OCI-LY7 (cell line): ENCODE data around the gene GNAZ. TPM values are rescaled to one million over a fixed set of nuclear protein-coding genes. Genes with fewer than 3 reads are reported as not detected.

ENCODE experiments used
- BruUV-seq: library from RNA; stranded (reverse); fragments of 400-500 nt; replicated peaks from 2 replicates; lab custom pipeline; 2021; lab: Mats Ljungman, UMichigan
- CTCF ChIA-PET: fragments of 300-600 bp; sonication (Branson Sonifier 250); formaldehyde crosslinking; loops from one replicate; lab custom pipeline; 2022; ENCODE audit warnings: antibody characterized with exemption; ENCODE audit not compliant: unreplicated experiment; lab: Charles Lee
- POLR2A ChIA-PET: fragments of 300-600 bp; sonication (Branson Sonifier 250); formaldehyde crosslinking; loops from one replicate; lab custom pipeline; 2022; ENCODE audit warnings: antibody characterized with exemption; lab: Charles Lee
- DNase-seq: peaks from one replicate; pipeline ENCODE4 v3.0.0-alpha.2; 2015; ENCODE audit warnings: low spot score
- H2AFZ ChIP-seq: fragments of 200-600 bp; sonication (generic), shearing (Covaris generic); 2 replicates; pipeline ENCODE4 v1.6.1; 2014; ENCODE audit warnings: mild to moderate bottlenecking, antibody characterized with exemption, low read length, moderate library complexity
- H3K27ac ChIP-seq: fragments of 200-600 bp; sonication (generic); 2 replicates; pipeline ENCODE4 v1.5.1; 2014; ENCODE audit warnings: mixed run types, low read depth, mild to moderate bottlenecking, moderate library complexity, low read length, inconsistent platforms; ENCODE audit not compliant: poor library complexity, severe bottlenecking
- H3K36me3 ChIP-seq: fragments of 200-600 bp; sonication (generic); 2 replicates; pipeline ENCODE4 v1.6.1; 2014; ENCODE audit warnings: mild to moderate bottlenecking, antibody characterized with exemption, low read length, moderate library complexity, mixed read lengths; ENCODE audit not compliant: insufficient read depth
- H3K4me1 ChIP-seq: fragments of 200-600 bp; sonication (generic); 2 replicates; pipeline ENCODE4 v1.5.1; 2014; ENCODE audit warnings: mild to moderate bottlenecking, low read length; ENCODE audit not compliant: insufficient read depth, poor library complexity, severe bottlenecking
- H3K4me2 ChIP-seq: fragments of 200-600 bp; sonication (generic); 2 replicates; pipeline ENCODE4 v1.6.1; 2014; ENCODE audit warnings: mild to moderate bottlenecking, low read length
- H3K4me3 ChIP-seq: fragments of 200-600 bp; sonication (generic); 2 replicates; pipeline ENCODE4 v1.5.1; 2014; ENCODE audit warnings: mild to moderate bottlenecking, low read depth, low read length; ENCODE audit not compliant: poor library complexity, severe bottlenecking
- H3K79me2 ChIP-seq: fragments of 200-600 bp; sonication (generic); 2 replicates; pipeline ENCODE4 v1.6.1; 2016; ENCODE audit warnings: low read depth, mild to moderate bottlenecking, low read length, moderate library complexity, mixed read lengths; ENCODE audit not compliant: insufficient read depth
- H3K9me2 ChIP-seq: fragments of 200-600 bp; sonication (generic); 2 replicates; pipeline ENCODE4 v1.6.1; 2016; ENCODE audit warnings: mild to moderate bottlenecking, low read length, mixed read lengths; ENCODE audit not compliant: insufficient read depth
- H3K9me3 ChIP-seq: fragments of 200-600 bp; sonication (generic); 2 replicates; pipeline ENCODE4 v1.6.1; 2014; ENCODE audit warnings: mild to moderate bottlenecking, mixed run types, low read length, mixed read lengths
- H4K20me1 ChIP-seq: fragments of 200-600 bp; sonication (generic); 2 replicates; pipeline ENCODE4 v1.6.1; 2014; ENCODE audit warnings: mild to moderate bottlenecking, antibody characterized with exemption, low read length, moderate library complexity, mixed read lengths; ENCODE audit not compliant: insufficient read depth
- CTCF ChIP-seq: fragments of 200-600 bp; sonication (generic); conservative IDR thresholded peaks from 2 replicates; pipeline ENCODE4 v1.5.1; 2014; ENCODE audit warnings: mild to moderate bottlenecking, antibody characterized with exemption, low read length, moderate library complexity, mixed read lengths
- EZH2phosphoT487 ChIP-seq: fragments of 200-600 bp; sonication (generic); IDR thresholded peaks from 2 replicates; pipeline ENCODE4 v1.6.1; 2018; ENCODE audit warnings: low read depth, borderline replicate concordance, mild to moderate bottlenecking, mixed run types, antibody characterized with exemption, low read length, moderate library complexity, mixed read lengths
- intact Hi-C: fragments of 100-400 bp; cut with micrococcal nuclease; formaldehyde crosslinking; loops from one replicate; pipeline ENCODE4 v1.10.0; 2022; ENCODE audit not compliant: unreplicated experiment
- total RNA-seq, 2 experiments: library from RNA; depleted of rRNA in 1 of 2; stranded (reverse); fragments of >200 nt in 1 of 2; shearing (Covaris generic) in 1 of 2; gene quantifications; 2 replicates each; pipeline ENCODE4 v1.2.3, GENCODE V29; 2014 to 2022

Gene GNAZ
- total RNA-seq, 2 experiments from 2014 or later = 38.5 to 46.4 TPM

GRCh38 chr22:23091760-23092159 is 21.4 kb downstream of the GNAZ start:
- no peak for DNase-seq
- H3K4me3 ChIP-seq = no peak overlapping the region
- no peak overlapping the region for H3K4me2 ChIP-seq
- H3K27ac ChIP-seq = no peak overlapping the region
- peaks cover 11% of the 10 kb centered on the region for H3K4me1 ChIP-seq
- H4K20me1 ChIP-seq = no peaks in the 10 kb centered on the region
- no peaks in the 10 kb centered on the region for H3K79me2 ChIP-seq
- intact Hi-C loops = no loop called here
- CTCF ChIA-PET = no interaction called here
- H2AFZ ChIP-seq = no peak overlapping the region
- no peaks in the 10 kb centered on the region for H3K9me2 ChIP-seq
- no peaks in the 10 kb centered on the region for H3K9me3 ChIP-seq
- no peak for TF ChIP-seq EZH2phosphoT487
- no peak for TF ChIP-seq CTCF
- POLR2A ChIA-PET = interaction anchor here (0.6 kb wide), 1 partner anchor 718 kb away, joined by 4 read pairs; no protein-coding TSS in a partner anchor
- no TSS peak for BruUV-seq
- peaks cover 13% of the 10 kb centered on the region; the same call in 1 of the 2 replicates for H3K36me3 ChIP-seq

GRCh38 chr22:23092217-23092955 is 22.1 kb downstream of the GNAZ start:
- H3K9me2 ChIP-seq = no peaks in the 10 kb centered on the region
- H3K4me2 ChIP-seq = no peak overlapping the region
- no peak overlapping the region for H2AFZ ChIP-seq
- H3K36me3 ChIP-seq = peaks cover 14% of the 10 kb centered on the region; the same call in 1 of the 2 replicates
- no peaks in the 10 kb centered on the region for H3K79me2 ChIP-seq
- no peaks in the 10 kb centered on the region for H4K20me1 ChIP-seq
- H3K27ac ChIP-seq = no peak overlapping the region
- intact Hi-C loops = no loop called here
- TF ChIP-seq EZH2phosphoT487 = no peak
- TF ChIP-seq CTCF = no peak
- peaks cover 5% of the 10 kb centered on the region for H3K4me1 ChIP-seq
- BruUV-seq = no TSS peak
- DNase-seq = no peak
- no peaks in the 10 kb centered on the region for H3K9me3 ChIP-seq
- CTCF ChIA-PET = no interaction called here
- POLR2A ChIA-PET = interaction anchor here (0.6 kb wide), 1 partner anchor 718 kb away, joined by 4 read pairs; no protein-coding TSS in a partner anchor
- H3K4me3 ChIP-seq = no peak overlapping the region
